ENCODE measurements around the gene BAIAP2L2. TPM values are rescaled to one million over a fixed set of nuclear protein-coding genes. Genes with fewer than 3 reads are reported as not detected.
"Not testable (repeated sequence)": the region's sequence is repeated elsewhere in the genome, so short reads cannot be mapped to it uniquely, and the experiment has no call there.

Gene BAIAP2L2
- total RNA-seq, 1 donor from 2014 or later, result 0.77 TPM

- Mint-ChIP-seq H3K4me1 (ENCODE audit: unreplicated experiment) (peaks cover 21% of the 10 kb centered on the region), H3K27me3 (ENCODE audit: unreplicated experiment) (peaks cover 2% of the 10 kb centered on the region), H3K4me3 (ENCODE audit: unreplicated experiment) (no peak overlapping the region), H3K27ac (ENCODE audit: unreplicated experiment) (no peak overlapping the region), H3K9me3 (ENCODE audit: unreplicated experiment) (no peaks in the 10 kb centered on the region), H3K36me3 (ENCODE audit: low read depth, unreplicated experiment) (peaks cover 8% of the 10 kb centered on the region)
- no peak for TF ChIP-seq CTCF (IDR thresholded peaks at IDR 0.05; ENCODE audit: unreplicated experiment)
- no peak for DNase-seq (ENCODE audit: low spot score)
These were observed 37.8 kb upstream of the BAIAP2L2 start for GRCh38 chr22:38148245-38148644.

- not testable (repeated sequence) for H3K36me3 Mint-ChIP-seq (ENCODE audit: low read depth, unreplicated experiment); DNase-seq (ENCODE audit: low spot score); H3K4me3 Mint-ChIP-seq (ENCODE audit: unreplicated experiment); H3K27me3 Mint-ChIP-seq (ENCODE audit: unreplicated experiment); H3K27ac Mint-ChIP-seq (ENCODE audit: unreplicated experiment); H3K9me3 Mint-ChIP-seq (ENCODE audit: unreplicated experiment)
- H3K4me1 Mint-ChIP-seq (ENCODE audit: unreplicated experiment), result peaks cover 12% of the 10 kb centered on the region
These were observed 35.7 kb upstream of the BAIAP2L2 start for GRCh38 chr22:38146166-38146565.

DNA sequence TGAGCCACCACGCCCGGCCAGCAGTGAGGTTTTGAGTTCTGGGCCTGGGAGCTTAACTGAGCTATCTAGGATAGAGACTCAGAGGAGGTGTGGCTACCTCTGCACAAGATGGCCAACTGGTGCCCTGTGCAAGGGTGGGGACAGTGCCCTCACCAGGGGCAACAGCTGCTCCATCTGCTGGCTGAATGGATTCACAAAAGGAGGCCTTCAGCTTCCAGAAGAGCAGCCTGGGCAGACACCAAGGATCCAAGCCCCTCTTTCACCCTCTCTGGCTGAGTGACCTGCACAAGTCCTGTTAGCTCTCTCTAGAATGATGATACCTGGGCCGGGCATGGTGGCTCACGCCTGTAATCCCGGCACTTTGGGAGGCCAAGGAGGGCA lies 33.5 kb upstream of the BAIAP2L2 start:
- Mint-ChIP-seq H3K4me3 (ENCODE audit: unreplicated experiment) (no peak overlapping the region), H3K9me3 (ENCODE audit: unreplicated experiment) (no peaks in the 10 kb centered on the region), H3K36me3 (ENCODE audit: low read depth, unreplicated experiment) (peaks cover 8% of the 10 kb centered on the region), H3K4me1 (ENCODE audit: unreplicated experiment) (peaks cover 4% of the 10 kb centered on the region), H3K27ac (ENCODE audit: unreplicated experiment) (no peak overlapping the region), H3K27me3 (ENCODE audit: unreplicated experiment) (no peaks in the 10 kb centered on the region)
- no peak for TF ChIP-seq CTCF (IDR thresholded peaks at IDR 0.05; ENCODE audit: unreplicated experiment)
- no peak for DNase-seq (ENCODE audit: low spot score)

DNA sequence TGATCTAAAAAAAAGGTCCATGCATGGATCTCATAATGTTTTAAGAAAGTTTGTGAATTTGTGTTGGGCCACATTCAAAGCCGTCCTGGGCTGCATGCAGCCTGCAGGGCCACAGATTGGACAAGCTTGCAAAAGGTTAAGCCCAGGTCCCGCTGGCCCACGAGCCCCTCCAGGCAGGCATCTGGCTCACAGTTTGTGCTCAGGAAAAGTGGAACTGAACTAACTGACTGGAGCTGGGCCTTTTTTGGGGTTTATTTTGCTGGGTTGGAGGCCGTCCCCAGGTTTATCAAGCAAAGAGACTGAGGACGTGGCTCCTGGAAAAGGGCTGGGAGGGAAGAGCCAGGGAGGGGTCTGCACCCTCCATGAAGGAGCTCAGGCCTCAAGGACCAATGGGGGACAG lies 32.1 kb upstream of the BAIAP2L2 start:
- Mint-ChIP-seq H3K9me3 (ENCODE audit: unreplicated experiment) (no peaks in the 10 kb centered on the region), H3K4me3 (ENCODE audit: unreplicated experiment) (peak overlapping the region; percentile 37), H3K4me1 (ENCODE audit: unreplicated experiment) (peaks cover 4% of the 10 kb centered on the region), H3K36me3 (ENCODE audit: low read depth, unreplicated experiment) (peaks cover 2% of the 10 kb centered on the region), H3K27ac (ENCODE audit: unreplicated experiment) (no peak overlapping the region), H3K27me3 (ENCODE audit: unreplicated experiment) (no peaks in the 10 kb centered on the region)
- no peak for DNase-seq (ENCODE audit: low spot score)
- TF ChIP-seq CTCF (IDR thresholded peaks at IDR 0.05; ENCODE audit: unreplicated experiment), result no peak

- no peaks in the 10 kb centered on the region for H3K9me3 Mint-ChIP-seq (ENCODE audit: unreplicated experiment)
- no peak for TF ChIP-seq CTCF (IDR thresholded peaks at IDR 0.05; ENCODE audit: unreplicated experiment)
- no peak overlapping the region for H3K27ac Mint-ChIP-seq (ENCODE audit: unreplicated experiment)
- DNase-seq (ENCODE audit: low spot score), result no peak
- peaks cover 4% of the 10 kb centered on the region for H3K4me1 Mint-ChIP-seq (ENCODE audit: unreplicated experiment)
- H3K27me3 Mint-ChIP-seq (ENCODE audit: unreplicated experiment), result no peaks in the 10 kb centered on the region
- no peak overlapping the region for H3K4me3 Mint-ChIP-seq (ENCODE audit: unreplicated experiment)
- peaks cover 2% of the 10 kb centered on the region for H3K36me3 Mint-ChIP-seq (ENCODE audit: low read depth, unreplicated experiment)
These were observed 30.9 kb upstream of the BAIAP2L2 start for GRCh38 chr22:38141217-38141973.
